Ovary (tissue), 9 donors: ENCODE data around the gene IGFBP6. TPM values are rescaled to one million over a fixed set of nuclear protein-coding genes. Genes with fewer than 3 reads are reported as not detected.

Source experiments
- DNase-seq, 5 donors: peaks; one replicate each; pipeline ENCODE4 v3.0.0-alpha.2; 2019 to 2020
- H3K27ac ChIP-seq, 2 donors: fragments of 200-600 bp; one replicate each; pipeline versions ENCODE4 v1.5.1 to v1.8.0; 2019 to 2022
- H3K27me3 ChIP-seq: fragments of 200-600 bp; one replicate; pipeline ENCODE4 v1.8.0; 2022
- H3K36me3 ChIP-seq: fragments of 200-600 bp; sonication (generic); one replicate; pipeline ENCODE4 v1.5.1; 2019
- H3K4me1 ChIP-seq: one replicate; pipeline ENCODE4 v1.8.1; 2013; ENCODE audit warnings: mild to moderate bottlenecking, moderate library complexity; ENCODE audit not compliant: insufficient read depth
- H3K4me3 ChIP-seq: fragments of 200-600 bp; sonication (generic); one replicate; pipeline ENCODE4 v1.5.1; 2017
- H3K9me3 ChIP-seq, 2 donors: fragments of 200-600 bp in 1 of 2; sonication (generic) in 1 of 2; one replicate each; pipeline versions ENCODE4 v1.5.1 to v1.8.1; 2013 to 2019; ENCODE audit warnings: mild to moderate bottlenecking in 1 of 2, moderate library complexity in 1 of 2
- EP300 ChIP-seq: sonication (generic); formaldehyde crosslinking; IDR thresholded peaks from one replicate; pipeline ENCODE4 v1.6.1; 2017; ENCODE audit warnings: antibody characterized with exemption
- POLR2A ChIP-seq: fragments of 450-650 bp; IDR thresholded peaks from one replicate; pipeline ENCODE4 v1.6.1; 2017; ENCODE audit warnings: antibody characterized with exemption, mild to moderate bottlenecking, moderate library complexity
- WGBS, 3 donors: extraction: QIAGEN DNeasy Blood & Tissue Kit in 1 of 3; methylation state at CpG; one replicate each; pipeline versions ENCODE4 v1.1.5 to v1.1.7; 2013 to 2017; 5-methylcytosine and 5-hydroxymethylcytosine counted together
- intact Hi-C, 4 donors: fragments of 100-400 bp; cut with DNase I; formaldehyde crosslinking; loops; one replicate each; pipeline versions ENCODE4 v1.11.0 to v1.15.1; 2022 to 2023
- polyA plus RNA-seq, 2 donors: library from polyadenylated mRNA; stranded (reverse); fragments of 200-250 nt in 1 of 2; fragments of 350-450 nt in 1 of 2; fragmentation: Illumina TruSeq in 1 of 2; extraction: RNeasy Lipid Tissue Mini Kit (QIAGEN cat#74804) in 1 of 2; gene quantifications; one replicate each; pipeline ENCODE4 v1.2.3, GENCODE V29; 2013 to 2014
- total RNA-seq, 7 donors: library from RNA; depleted of rRNA in 2 of 7; stranded (reverse); fragments of >200 nt in 2 of 7; fragmentation: NEBNext Ultra II Directional in 3 of 7; extraction: Animal tissue kit (Norgen Biotek cat#: 25700) in 3 of 7; gene quantifications; one replicate each; pipeline versions ENCODE4 v1.1.0 to v1.2.4, GENCODE V29; 2016 to 2023
- TF ChIP-seq, protein P1 (sequence below), 3 donors: fragments of 450-650 bp in 2 of 3; fragments of 200-600 bp in 1 of 3; IDR thresholded peaks; one replicate each; pipeline versions ENCODE4 v1.5.1 to v1.8.0; 2016 to 2022; ENCODE audit warnings: antibody characterized with exemption in 3 of 3, mild to moderate bottlenecking in 1 of 3
- donor health status: DM: no; HTN: no; CAD: no; lungs with moderate emphysema.
- donor health status: DM: no; HTN: no; CAD: no.
- donor health status: Bipolar disorder and iron deficiency.
- donor health status: DM: yes; HTN: yes; CAD: no.
- donor health status: DM: no; HTN: no; CAD: no.
- donor health status: DM: yes; HTN: yes; CAD: no.

Gene IGFBP6
- total and polyA plus RNA-seq, 9 donors = 78.9 to 685 (median 171) TPM

GRCh38 chr12:53096089-53096741, 1.3 kb upstream of the IGFBP6 start:
- WGBS, 3 donors = 18 to 45% (median 36%) methylated on average over 11 of the region's 11 CpGs
- H3K4me1 ChIP-seq = peaks cover 14% of the 10 kb centered on the region
- intact Hi-C loops = no loop called here
- H3K27me3 ChIP-seq = no peaks in the 10 kb centered on the region
- H3K36me3 ChIP-seq = no peaks in the 10 kb centered on the region
- peak; percentile 72 to 88 (median 78) for DNase-seq
- peak overlapping the region; percentile 59 to 75 for H3K27ac ChIP-seq
- TF ChIP-seq POLR2A (peak; percentile 58), EP300 (no peak)
- peak overlapping the region; percentile 51 for H3K4me3 ChIP-seq
- H3K9me3 ChIP-seq = no peaks in the 10 kb centered on the region

DNA sequence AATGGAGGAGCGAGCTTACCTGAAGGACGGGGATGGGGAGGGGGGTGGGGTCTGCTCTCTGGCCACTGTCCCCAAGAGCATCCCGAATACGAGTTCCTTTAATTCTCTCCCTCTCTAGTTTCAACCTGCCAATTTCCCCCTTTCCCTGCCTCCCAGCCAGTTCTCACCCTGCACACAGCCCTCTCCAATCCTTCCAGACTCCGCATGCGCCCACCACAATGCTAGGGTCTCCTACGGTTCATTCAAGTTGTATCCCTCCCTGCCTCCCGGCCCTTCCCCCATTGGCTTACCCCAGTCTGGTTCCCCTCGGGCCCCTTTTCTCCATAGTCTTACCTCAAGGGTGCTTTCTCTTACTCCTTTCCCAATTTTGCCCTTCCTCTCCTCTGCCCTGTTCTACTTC, 708 bp upstream of the IGFBP6 start:
- no peaks in the 10 kb centered on the region for H3K36me3 ChIP-seq
- TF ChIP-seq POLR2A = no peak
- TF ChIP-seq, protein P1, sequence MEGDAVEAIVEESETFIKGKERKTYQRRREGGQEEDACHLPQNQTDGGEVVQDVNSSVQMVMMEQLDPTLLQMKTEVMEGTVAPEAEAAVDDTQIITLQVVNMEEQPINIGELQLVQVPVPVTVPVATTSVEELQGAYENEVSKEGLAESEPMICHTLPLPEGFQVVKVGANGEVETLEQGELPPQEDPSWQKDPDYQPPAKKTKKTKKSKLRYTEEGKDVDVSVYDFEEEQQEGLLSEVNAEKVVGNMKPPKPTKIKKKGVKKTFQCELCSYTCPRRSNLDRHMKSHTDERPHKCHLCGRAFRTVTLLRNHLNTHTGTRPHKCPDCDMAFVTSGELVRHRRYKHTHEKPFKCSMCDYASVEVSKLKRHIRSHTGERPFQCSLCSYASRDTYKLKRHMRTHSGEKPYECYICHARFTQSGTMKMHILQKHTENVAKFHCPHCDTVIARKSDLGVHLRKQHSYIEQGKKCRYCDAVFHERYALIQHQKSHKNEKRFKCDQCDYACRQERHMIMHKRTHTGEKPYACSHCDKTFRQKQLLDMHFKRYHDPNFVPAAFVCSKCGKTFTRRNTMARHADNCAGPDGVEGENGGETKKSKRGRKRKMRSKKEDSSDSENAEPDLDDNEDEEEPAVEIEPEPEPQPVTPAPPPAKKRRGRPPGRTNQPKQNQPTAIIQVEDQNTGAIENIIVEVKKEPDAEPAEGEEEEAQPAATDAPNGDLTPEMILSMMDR (IDR thresholded peaks at IDR 0.05) = no peak
- TF ChIP-seq EP300 = no peak
- WGBS, 3 donors = 19 to 45% (median 43%) methylated on average over 9 of the region's 9 CpGs
- no peaks in the 10 kb centered on the region for H3K9me3 ChIP-seq
- H3K27ac ChIP-seq = peak overlapping the region; percentile 59 to 75
- DNase-seq = peak in 4 of 5 donors; percentile 44 to 55 (median 50)
- H3K4me1 ChIP-seq = peaks cover 14% of the 10 kb centered on the region
- intact Hi-C loops = no loop called here
- peak overlapping the region; percentile 51 for H3K4me3 ChIP-seq
- no peaks in the 10 kb centered on the region for H3K27me3 ChIP-seq

DNA sequence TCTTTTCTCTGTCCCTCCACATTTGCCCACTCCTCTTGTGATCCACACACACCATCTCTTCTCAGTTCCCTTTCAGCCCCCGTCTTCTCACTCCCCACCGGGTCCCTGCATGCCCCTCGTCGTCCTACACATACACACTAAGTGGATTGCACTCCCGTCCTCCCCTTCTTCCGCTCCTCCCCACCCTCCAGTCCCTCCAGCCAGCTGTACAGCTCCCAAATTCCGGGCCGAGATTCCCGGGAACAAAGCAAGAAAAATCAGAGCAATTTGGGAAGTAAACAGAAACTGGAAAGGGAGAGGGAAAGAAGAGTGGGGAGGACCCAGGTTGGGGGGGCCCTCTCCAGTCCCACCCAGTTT, 282 bp upstream of the IGFBP6 start:
- H3K4me1 ChIP-seq = peaks cover 14% of the 10 kb centered on the region
- DNase-seq = peak in 3 of 5 donors; percentile 68 to 75 (median 72)
- H3K4me3 ChIP-seq = peak overlapping the region; percentile 51
- no peak for TF ChIP-seq EP300
- TF ChIP-seq, protein P1 (IDR thresholded peaks at IDR 0.05) = no peak
- no peak for TF ChIP-seq POLR2A
- WGBS, 3 donors = 1 to 2% (median 1%) methylated on average over 9 of the region's 9 CpGs
- H3K36me3 ChIP-seq = no peaks in the 10 kb centered on the region
- H3K27ac ChIP-seq = peak overlapping the region; percentile 59 to 75
- no peaks in the 10 kb centered on the region for H3K9me3 ChIP-seq
- intact Hi-C loops = no loop called here
- no peaks in the 10 kb centered on the region for H3K27me3 ChIP-seq

DNA sequence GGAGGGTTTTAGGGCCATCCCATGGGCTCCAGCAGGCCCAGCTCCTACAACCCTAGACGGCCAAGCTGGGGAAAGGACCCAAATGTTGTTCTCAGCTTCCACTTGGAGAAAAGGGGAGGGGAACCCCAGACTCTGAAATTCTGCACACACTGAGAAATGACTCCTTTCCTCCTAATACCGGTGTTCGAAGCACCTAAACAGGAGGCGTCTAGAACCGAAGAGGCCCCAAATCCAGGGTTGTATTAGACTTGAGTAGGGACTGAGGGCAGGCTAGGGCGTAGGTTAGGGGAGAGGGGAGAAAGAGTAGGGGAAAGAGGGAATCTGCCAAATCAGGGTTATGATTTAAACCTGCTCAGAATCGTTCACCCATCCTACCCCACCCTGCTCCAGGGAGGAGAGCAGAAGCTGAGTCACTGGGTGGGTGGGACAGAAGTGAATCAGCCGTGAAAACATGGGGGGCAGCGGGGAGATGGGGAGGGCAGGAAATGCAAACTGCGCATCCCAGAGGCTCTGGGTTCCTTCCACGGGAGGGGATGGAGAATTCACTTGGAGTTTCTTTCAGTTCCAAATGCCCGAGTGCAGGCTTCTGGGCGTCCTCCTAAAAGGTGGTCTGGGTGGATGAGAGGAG, 1.0 kb downstream of the IGFBP6 start:
- Histone ChIP-seq H3K9me3 (no peaks in the 10 kb centered on the region), H3K4me1 (peaks cover 14% of the 10 kb centered on the region), H3K27me3 (no peaks in the 10 kb centered on the region), H3K4me3 (peak overlapping the region; percentile 51), H3K36me3 (no peaks in the 10 kb centered on the region), H3K27ac (peak overlapping the region; percentile 59 to 75)
- peak; percentile 58 to 79 (median 65) for DNase-seq
- TF ChIP-seq, protein P1 (IDR thresholded peaks at IDR 0.05) = no peak
- TF ChIP-seq POLR2A (no peak), EP300 (no peak)
- WGBS, 3 donors = 14 to 25% (median 22%) methylated on average over 13 of the region's 13 CpGs
- intact Hi-C loops = loop anchor here in 3 of 4 donors (2.0 kb wide), 1 partner anchor 32 kb away; no protein-coding TSS in a partner anchor
